GM12872 (cell line): ENCODE data around the gene OR5B21.

Experiments
- TF ChIP-seq, protein P1 (sequence below): IDR thresholded peaks from 3 replicates; pipeline ENCODE4 v1.5.1; 2011; ENCODE audit warnings: low read depth, mild to moderate bottlenecking, low read length, moderate library complexity; ENCODE audit not compliant: insufficient read depth

The OR5B21 gene

DNA sequence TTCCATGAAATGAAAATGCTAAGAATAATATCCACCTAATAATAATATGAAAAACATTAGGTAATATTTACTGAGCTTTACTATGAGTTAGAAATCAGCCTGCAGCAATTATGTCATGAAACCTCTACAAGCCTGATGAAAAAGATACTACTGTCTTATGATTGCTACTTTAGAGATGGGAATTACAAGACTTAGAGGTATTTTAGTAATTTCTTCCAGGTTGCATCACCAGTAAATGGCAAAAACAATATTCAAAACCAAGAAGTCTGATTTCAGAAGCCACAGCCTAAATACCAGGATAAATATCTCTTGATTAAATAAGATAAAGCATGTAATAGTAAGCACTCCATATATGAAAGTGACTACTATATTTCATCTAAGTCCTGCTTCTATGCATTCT, 13.8 kb downstream of the OR5B21 start:
- TF ChIP-seq, protein P1, sequence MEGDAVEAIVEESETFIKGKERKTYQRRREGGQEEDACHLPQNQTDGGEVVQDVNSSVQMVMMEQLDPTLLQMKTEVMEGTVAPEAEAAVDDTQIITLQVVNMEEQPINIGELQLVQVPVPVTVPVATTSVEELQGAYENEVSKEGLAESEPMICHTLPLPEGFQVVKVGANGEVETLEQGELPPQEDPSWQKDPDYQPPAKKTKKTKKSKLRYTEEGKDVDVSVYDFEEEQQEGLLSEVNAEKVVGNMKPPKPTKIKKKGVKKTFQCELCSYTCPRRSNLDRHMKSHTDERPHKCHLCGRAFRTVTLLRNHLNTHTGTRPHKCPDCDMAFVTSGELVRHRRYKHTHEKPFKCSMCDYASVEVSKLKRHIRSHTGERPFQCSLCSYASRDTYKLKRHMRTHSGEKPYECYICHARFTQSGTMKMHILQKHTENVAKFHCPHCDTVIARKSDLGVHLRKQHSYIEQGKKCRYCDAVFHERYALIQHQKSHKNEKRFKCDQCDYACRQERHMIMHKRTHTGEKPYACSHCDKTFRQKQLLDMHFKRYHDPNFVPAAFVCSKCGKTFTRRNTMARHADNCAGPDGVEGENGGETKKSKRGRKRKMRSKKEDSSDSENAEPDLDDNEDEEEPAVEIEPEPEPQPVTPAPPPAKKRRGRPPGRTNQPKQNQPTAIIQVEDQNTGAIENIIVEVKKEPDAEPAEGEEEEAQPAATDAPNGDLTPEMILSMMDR, result no peak

DNA sequence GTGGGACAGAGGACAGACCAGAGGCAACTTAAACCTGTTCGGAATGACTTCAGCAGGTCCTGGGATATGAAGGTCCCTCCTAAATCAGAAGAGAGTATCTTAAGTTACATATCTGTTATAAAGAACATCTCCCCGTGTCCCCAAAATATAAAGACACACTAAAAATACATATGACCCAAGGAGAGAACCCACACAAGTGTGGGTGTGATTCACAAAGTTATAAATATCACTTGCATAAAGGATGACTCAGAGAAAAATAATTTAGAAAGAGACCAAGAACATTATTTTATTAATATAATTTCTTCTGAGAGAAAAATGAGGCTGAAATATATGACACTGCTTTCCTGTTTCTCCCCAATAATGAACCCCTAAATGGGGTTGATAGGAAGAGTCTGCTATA, 14.2 kb downstream of the OR5B21 start:
- TF ChIP-seq, protein P1, result no peak

DNA sequence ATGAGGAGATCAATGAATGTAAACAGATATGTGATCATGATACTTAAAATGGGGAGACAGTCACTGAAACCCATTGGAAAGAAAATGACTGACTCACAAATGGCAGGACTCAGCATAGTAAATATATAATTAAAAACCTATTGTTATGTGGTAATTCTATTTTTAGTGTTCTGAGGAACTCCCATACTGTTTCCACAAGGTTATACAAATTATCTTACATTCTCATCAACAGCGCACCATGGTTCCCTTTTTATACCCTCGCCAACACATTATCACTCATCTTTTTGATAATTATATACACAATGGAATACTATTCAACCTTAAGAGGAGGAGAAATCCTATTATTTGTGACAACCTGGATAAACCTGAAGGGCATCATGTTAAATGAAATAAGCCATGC, 17.1 kb downstream of the OR5B21 start:
- TF ChIP-seq, protein P1, result no peak

DNA sequence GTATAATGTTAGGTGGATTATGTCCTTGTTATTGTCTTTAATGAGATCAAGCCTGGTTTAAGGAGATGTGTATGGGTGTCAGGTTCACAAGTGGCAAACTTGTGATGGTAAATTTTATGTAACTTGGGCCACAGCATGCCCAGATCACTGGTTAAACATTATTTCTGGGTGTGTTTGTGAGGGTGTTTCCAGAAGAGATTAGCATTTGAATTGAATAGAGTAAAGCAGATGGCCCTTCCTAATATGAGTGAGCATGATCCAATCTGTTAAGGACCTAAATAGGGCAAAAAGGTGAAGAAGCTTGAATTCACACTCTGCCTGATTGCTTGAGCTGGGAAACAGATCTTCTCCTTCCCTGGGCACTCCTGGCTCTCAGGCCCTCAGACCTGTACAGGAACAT, 20.7 kb downstream of the OR5B21 start:
- TF ChIP-seq, protein P1, result no peak

DNA sequence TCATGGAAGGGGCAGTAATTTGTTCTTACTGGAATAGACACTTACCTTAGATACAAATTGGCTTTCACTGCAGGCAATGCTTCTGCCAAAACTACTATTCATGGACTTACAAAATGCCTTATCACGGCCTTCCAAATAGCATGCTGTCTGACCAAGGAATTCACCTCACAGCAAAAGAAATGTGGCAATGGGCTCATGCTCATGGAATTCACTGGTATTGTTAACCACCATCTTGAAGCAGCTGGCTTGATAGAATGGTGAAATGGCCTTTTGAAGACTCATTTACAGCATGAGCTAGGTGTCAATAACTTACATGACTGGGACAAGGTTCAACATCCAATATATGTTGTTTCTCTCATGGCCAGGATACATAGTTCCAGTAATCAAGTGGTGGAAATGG, 21.9 kb downstream of the OR5B21 start:
- TF ChIP-seq, protein P1, result no peak

DNA sequence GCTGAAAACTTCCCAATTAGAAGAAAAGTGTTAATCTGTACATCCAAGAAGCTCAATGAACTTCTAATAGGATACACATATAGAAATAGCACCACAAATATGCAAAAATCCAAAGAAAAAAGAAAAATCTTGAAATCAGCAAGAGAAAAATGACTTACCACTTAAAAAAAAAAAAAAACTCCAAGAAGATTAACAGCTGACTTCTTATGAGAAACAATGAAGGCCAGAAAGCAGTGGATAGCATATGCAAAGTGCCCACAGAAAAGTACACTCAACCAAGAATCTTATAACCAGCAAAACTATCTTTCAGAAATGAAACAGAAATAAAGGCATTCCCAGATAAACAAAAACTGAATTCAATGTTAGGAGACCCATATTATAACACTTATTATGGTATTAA, 36.0 kb downstream of the OR5B21 start:
- TF ChIP-seq, protein P1, result no peak

DNA sequence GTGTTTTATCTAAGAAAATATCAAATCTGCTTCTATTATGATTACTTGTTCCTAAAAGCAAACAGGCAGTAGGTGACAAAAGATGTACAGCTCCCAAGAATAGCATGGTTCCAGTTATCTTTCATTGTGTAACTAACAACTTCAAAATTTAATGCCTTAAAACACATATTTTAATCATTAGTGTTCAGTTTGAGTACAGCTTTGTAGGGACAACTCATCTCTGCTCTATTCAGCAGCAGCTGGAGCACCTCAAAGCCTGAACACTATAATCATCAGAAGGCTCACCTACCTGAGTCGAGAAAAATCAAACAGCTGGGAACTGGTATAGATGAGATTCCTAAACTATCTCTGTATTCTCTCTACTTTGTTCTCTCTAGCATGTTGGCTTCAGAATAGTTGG, 41.6 kb downstream of the OR5B21 start:
- TF ChIP-seq, protein P1, result no peak

DNA sequence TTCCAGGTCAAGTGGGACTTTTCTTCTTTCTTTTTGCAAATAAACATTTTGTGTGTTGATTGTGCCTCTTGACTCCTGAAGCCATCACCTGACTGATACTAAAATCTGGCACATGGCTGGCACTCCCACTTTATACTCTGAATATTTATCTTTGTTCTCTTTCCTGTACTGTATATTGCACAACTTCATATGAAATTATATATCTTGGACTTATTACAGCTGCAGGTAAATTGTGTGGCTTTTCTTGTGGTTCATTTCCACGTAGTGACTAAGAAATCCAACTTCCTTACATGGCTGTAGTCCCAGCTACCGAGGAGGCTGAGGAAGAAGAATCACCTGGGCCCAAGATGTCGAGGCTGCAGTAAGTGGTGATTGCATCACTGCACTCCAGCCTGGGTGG, 42.2 kb downstream of the OR5B21 start:
- TF ChIP-seq, protein P1, result no peak
